Mucosa of stomach (tissue), 1 donor: ENCODE measurements around the gene ELMO3.

Source experiments
- H3K27me3 ChIP-seq: one replicate; pipeline ENCODE4 v1.7.0; 2013; ENCODE audit warnings: mild to moderate bottlenecking, low read length; ENCODE audit not compliant: control insufficient read depth, insufficient read depth
- H3K36me3 ChIP-seq: one replicate; pipeline ENCODE4 v1.7.0; 2013; ENCODE audit warnings: low read length; ENCODE audit not compliant: control insufficient read depth, insufficient read depth
- H3K4me1 ChIP-seq: one replicate; pipeline ENCODE4 v1.7.0; 2013; ENCODE audit warnings: mild to moderate bottlenecking, low read length; ENCODE audit not compliant: control insufficient read depth, insufficient read depth
- H3K4me3 ChIP-seq: one replicate; pipeline ENCODE4 v1.7.0; 2013; ENCODE audit warnings: low read length
- H3K9ac ChIP-seq: one replicate; pipeline ENCODE4 v1.7.0; 2013; ENCODE audit warnings: mild to moderate bottlenecking, low read length, moderate library complexity
- H3K9me3 ChIP-seq: one replicate; pipeline ENCODE4 v1.7.0; 2013; ENCODE audit warnings: mild to moderate bottlenecking, low read length, moderate library complexity; ENCODE audit not compliant: control insufficient read depth
- donor health status: Pancreatic carcinoma.

The ELMO3 gene

GRCh38 chr16:67237396-67238277 lies 38.7 kb downstream of the ELMO3 start:
- H3K27me3 ChIP-seq: no peaks in the 10 kb centered on the region
- peaks cover 21% of the 10 kb centered on the region for H3K4me1 ChIP-seq
- no peak overlapping the region for H3K4me3 ChIP-seq
- no peaks in the 10 kb centered on the region for H3K9me3 ChIP-seq
- H3K9ac ChIP-seq: no peak overlapping the region
- H3K36me3 ChIP-seq: peaks cover 15% of the 10 kb centered on the region

GRCh38 chr16:67238278-67238575 lies 39.3 kb downstream of the ELMO3 start:
- Histone ChIP-seq H3K27me3 (no peaks in the 10 kb centered on the region), H3K9ac (no peak overlapping the region), H3K4me1 (peaks cover 21% of the 10 kb centered on the region), H3K4me3 (no peak overlapping the region), H3K36me3 (peaks cover 15% of the 10 kb centered on the region), H3K9me3 (no peaks in the 10 kb centered on the region)

- Histone ChIP-seq H3K9ac (no peak overlapping the region), H3K4me1 (peaks cover 26% of the 10 kb centered on the region), H3K4me3 (no peak overlapping the region), H3K9me3 (no peaks in the 10 kb centered on the region), H3K36me3 (peaks cover 15% of the 10 kb centered on the region), H3K27me3 (no peaks in the 10 kb centered on the region)
Measured at GRCh38 chr16:67238806-67239470, 40.0 kb downstream of the ELMO3 start.

GRCh38 chr16:67240506-67240905 lies 41.6 kb downstream of the ELMO3 start:
- H3K9me3 ChIP-seq: no peaks in the 10 kb centered on the region
- H3K4me1 ChIP-seq: peaks cover 39% of the 10 kb centered on the region
- no peak overlapping the region for H3K4me3 ChIP-seq
- no peaks in the 10 kb centered on the region for H3K27me3 ChIP-seq
- peak overlapping the region; percentile 7 for H3K9ac ChIP-seq
- peaks cover 14% of the 10 kb centered on the region for H3K36me3 ChIP-seq

GRCh38 chr16:67241008-67241900 lies 42.3 kb downstream of the ELMO3 start:
- Histone ChIP-seq H3K27me3 (no peaks in the 10 kb centered on the region), H3K4me1 (peaks cover 44% of the 10 kb centered on the region), H3K36me3 (peaks cover 7% of the 10 kb centered on the region), H3K9ac (peak overlapping the region; percentile 60), H3K9me3 (no peaks in the 10 kb centered on the region), H3K4me3 (no peak overlapping the region)

GRCh38 chr16:67242138-67242730 lies 43.3 kb downstream of the ELMO3 start:
- H3K9me3 ChIP-seq: no peaks in the 10 kb centered on the region

DNA sequence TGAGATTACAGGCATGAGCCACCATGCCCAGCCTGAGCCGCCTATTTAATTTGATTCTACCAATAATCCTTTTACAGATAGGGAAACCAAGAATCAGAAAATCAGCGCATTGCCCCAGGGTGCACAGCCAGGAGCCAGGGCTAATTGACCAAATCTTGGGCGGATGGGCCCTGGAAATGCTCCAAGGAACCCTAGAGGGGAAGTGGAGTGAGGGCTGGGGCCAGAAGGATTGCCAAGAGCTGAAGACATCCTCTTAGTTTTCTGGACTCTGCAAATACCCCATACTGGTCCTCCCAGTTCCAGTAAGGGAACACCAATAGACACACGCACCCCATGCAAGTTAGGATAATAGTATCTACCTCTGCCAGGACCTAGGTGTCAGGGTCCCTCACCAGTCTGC lies 44.5 kb downstream of the ELMO3 start:
- peaks cover 55% of the 10 kb centered on the region for H3K4me1 ChIP-seq
- peak overlapping the region; percentile 41 for H3K9ac ChIP-seq
- peaks cover 9% of the 10 kb centered on the region for H3K27me3 ChIP-seq
- no peaks in the 10 kb centered on the region for H3K9me3 ChIP-seq
- H3K36me3 ChIP-seq: no peaks in the 10 kb centered on the region
- no peak overlapping the region for H3K4me3 ChIP-seq

More at GRCh38 chr16:67242138-67242730, 43.3 kb downstream of the ELMO3 start:
- Histone ChIP-seq H3K36me3 (peaks cover 7% of the 10 kb centered on the region), H3K4me3 (no peak overlapping the region), H3K4me1 (peaks cover 44% of the 10 kb centered on the region), H3K27me3 (no peaks in the 10 kb centered on the region), H3K9ac (no peak overlapping the region)

- Histone ChIP-seq H3K36me3 (no peaks in the 10 kb centered on the region), H3K9me3 (no peaks in the 10 kb centered on the region), H3K4me1 (peaks cover 64% of the 10 kb centered on the region), H3K27me3 (peaks cover 20% of the 10 kb centered on the region), H3K4me3 (no peak overlapping the region), H3K9ac (peak overlapping the region; percentile 41)
Measured at GRCh38 chr16:67244387-67245185, 45.7 kb downstream of the ELMO3 start.

GRCh38 chr16:67245186-67245585 lies 46.3 kb downstream of the ELMO3 start:
- Histone ChIP-seq H3K36me3 (no peaks in the 10 kb centered on the region), H3K27me3 (peaks cover 26% of the 10 kb centered on the region), H3K9me3 (no peaks in the 10 kb centered on the region), H3K4me3 (peak overlapping the region; percentile 66), H3K4me1 (peaks cover 64% of the 10 kb centered on the region), H3K9ac (peak overlapping the region; percentile 7)

DNA sequence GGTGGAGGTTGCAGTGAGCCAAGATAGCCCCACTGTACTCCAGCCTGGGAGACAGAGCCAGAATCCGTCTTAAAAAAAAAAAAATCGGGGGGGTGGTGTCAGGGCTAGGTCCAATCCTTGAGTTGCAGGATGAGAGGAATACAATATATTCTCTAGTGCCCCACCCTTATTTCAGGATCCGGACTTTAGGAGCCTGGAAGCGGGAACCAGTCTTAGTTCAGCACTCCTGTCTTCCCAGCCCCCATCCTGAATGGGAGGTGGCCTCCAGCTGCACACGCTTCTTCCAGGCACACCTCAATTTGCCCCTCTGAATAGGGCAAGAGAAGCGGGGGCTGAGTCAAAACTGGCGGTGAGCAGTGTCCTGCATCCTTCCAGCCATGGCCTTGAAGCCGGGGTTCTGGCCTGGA lies 46.7 kb downstream of the ELMO3 start:
- peaks cover 60% of the 10 kb centered on the region for H3K4me1 ChIP-seq
- H3K27me3 ChIP-seq: peaks cover 31% of the 10 kb centered on the region
- peak overlapping the region; percentile 66 for H3K4me3 ChIP-seq
- H3K9me3 ChIP-seq: no peaks in the 10 kb centered on the region
- H3K36me3 ChIP-seq: no peaks in the 10 kb centered on the region
- peak overlapping the region; percentile 71 for H3K9ac ChIP-seq
